ENCODE results near the gene TP53I13. TPM values are rescaled to one million over a fixed set of nuclear protein-coding genes. Genes with fewer than 3 reads are reported as not detected.
A peak's percentile ranks its signal among the peaks of the same experiment; 100 is the strongest.

The TP53I13 gene
- total RNA-seq, 4 donors from 2014 or later, result 47.8 to 144 (median 87.7) TPM

DNA sequence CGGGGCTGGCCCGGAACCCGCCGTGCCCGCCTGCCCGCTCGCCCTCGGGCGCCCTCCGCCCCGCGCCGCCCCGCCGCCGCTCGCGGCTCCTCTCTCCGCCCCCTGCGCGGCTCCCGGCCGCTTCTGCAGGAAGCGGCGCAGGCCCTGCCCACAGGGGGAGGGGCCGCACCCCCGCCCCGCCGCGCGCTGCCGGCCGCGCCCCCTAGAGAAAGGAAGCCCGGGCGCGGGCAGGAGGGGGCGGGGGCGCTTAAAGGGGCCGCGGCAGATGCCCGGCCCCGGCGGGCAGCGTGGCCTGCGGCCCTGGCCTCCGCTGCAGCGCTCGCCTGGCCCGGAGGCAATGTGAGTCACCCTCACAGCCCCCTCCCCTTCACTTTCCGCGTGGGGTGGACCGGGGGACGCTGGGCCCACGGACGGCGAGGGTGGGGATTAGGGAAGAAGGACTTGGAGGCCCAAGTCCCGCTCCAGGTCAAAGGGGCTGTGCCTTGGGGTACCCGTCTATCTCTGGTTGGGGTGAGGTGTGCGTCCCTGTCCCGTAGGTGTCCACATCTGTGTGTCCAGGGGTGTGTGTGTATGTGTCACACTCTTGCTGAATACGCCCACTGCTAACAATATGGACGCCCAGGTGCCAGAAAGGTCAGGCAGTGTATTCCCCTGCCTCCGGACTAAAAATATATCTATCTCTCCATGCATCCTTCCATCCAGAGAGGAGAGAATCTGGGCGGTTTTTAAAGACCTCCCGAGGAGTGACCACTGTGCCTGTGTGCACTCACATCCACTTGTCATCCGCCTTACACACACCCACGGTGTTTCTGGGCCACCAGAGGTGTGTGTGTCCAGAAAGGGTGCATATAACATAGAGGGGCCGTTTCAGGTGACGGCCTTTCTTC lies 21.3 kb downstream of the TP53I13 start, which contains the start of gene GIT1:
TSS of gene GIT1 (minus strand) at position 125 of the 887 bp plus-strand sequence. CDS start 270 bp downstream, outside the sequence.
- Histone ChIP-seq H3K27ac (peak within 1 kb of the TSS; percentile 85 to 93 (median 90)), H3K27me3 (no peaks in the 10 kb centered on the region), H3K4me1 (peaks cover 40 to 63% (median 59%) of the 10 kb centered on the region in 4 donors), H3K4me3 (peak within 1 kb of the TSS; percentile 69 to 87 (median 84)), H3K36me3 (no peaks in the 10 kb centered on the region), H3K9me3 (no peaks in the 10 kb centered on the region)
- intact Hi-C loops (cut with DNase I; ENCODE audit: low total_unique reads) (no loop called here), in situ Hi-C loops (cut with MboI; ENCODE audit: low pct_ligation_motif_present in 1 of 4, low pct_unique_long_range_greater_than_20kb in 1 of 4, low sequenced_read_pairs in 3 of 4) (no loop called here)
- peak; percentile 90 for DNase-seq
- 7% methylated on average over 23 of the region's 70 CpGs; no CpG with 5 or more reads in 1 of the 2 donors for WGBS, 2 donors (ENCODE audit: low coverage in 1 of 2)
- TF ChIP-seq POLR2A (IDR thresholded peaks at IDR 0.05), result peak; percentile 31
- no peak for TF ChIP-seq EP300 (IDR thresholded peaks at IDR 0.05; ENCODE audit: low read depth)
- TF ChIP-seq CTCF (IDR thresholded peaks at IDR 0.05), result no peak
- TF ChIP-seq POLR2AphosphoS5 (IDR thresholded peaks at IDR 0.05), result peak in 2 of 3 donors; percentile 60 to 70

DNA sequence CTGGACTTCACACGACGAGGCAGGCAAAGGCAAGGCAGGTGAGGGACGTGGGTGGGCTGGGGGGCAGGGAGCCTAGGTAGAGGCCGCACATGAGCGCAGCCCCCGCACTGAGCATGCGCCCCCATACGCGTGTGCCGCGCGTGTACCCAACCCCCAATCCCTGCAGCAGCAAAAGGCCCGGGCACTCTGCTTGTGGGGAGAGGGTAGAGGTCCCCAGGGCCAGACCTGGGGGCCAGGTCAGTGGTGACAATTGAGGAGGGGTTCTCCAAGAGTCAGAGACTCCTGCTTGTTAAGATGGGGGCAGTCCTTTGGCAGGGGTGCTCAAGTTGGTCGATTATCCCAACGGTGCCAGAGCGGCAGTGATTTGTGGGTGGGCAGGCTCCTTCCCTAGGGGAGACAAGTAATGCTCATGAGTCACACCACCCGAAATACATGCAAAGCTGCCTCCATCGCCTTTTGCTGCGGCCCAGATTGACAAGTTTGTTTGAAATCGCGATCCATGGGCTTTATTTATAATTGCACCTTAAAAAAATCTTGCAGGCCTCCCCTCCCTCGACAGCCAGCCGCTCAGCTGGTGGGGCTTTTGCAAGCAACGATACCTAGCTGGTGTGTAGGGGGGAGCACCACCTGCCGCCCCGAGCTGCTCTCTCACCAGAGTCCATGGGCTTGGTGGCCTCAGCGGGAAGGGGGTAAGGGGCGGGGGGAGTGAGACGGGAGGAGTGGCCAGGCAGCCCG lies 22.1 kb downstream of the TP53I13 start:
- 56% methylated on average over 25 of the region's 30 CpGs; no CpG with 5 or more reads in 1 of the 2 donors for WGBS, 2 donors (ENCODE audit: low coverage in 1 of 2)
- peak overlapping the region in 2 of 4 donors; percentile 46 to 57 for H3K4me3 ChIP-seq
- H3K4me1 ChIP-seq, result peaks cover 40 to 63% (median 56%) of the 10 kb centered on the region in 4 donors

DNA sequence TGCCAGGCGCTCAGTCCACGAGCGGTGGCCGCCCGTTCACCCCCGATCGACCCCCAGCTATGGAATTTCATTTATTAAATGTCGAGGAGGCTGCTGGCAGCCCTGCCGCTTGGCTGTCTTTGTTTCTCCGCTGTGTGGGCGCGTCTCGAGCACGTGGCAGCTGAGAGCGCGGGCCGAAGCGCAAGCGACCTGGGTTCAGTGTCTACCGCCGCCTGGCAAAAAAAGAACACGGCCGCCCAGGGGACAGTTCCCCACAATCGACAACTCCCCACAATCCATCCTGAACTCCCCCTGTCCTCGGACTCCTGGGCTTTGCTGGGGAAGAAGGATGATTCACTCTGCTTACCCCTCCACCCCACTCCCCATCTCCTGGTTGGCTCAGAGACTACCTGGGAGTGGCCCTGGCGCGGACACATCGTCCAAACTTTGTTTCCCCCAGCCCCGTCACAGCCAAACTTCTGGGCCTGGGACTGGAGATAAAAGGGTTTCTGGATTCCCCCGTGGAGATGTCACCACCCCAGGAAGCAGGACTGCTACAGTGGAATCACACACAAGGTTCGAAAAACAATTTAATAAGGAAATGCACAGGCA lies 22.7 kb downstream of the TP53I13 start:
- WGBS, 2 donors (ENCODE audit: low coverage in 1 of 2), result 10 to 28% methylated on average over 2 to 28 of the region's 31 CpGs
- Histone ChIP-seq H3K27me3 (no peaks in the 10 kb centered on the region), H3K27ac (peak overlapping the region; percentile 85 to 93 (median 90)), H3K4me1 (peaks cover 40 to 63% (median 56%) of the 10 kb centered on the region in 4 donors), H3K4me3 (peak overlapping the region in 2 of 4 donors; percentile 8 to 30), H3K36me3 (no peaks in the 10 kb centered on the region), H3K9me3 (no peaks in the 10 kb centered on the region)
- no peak for TF ChIP-seq POLR2A (IDR thresholded peaks at IDR 0.05)
- TF ChIP-seq EP300 (IDR thresholded peaks at IDR 0.05; ENCODE audit: low read depth), result no peak
- no peak for TF ChIP-seq CTCF (IDR thresholded peaks at IDR 0.05)
- no peak for TF ChIP-seq POLR2AphosphoS5 (IDR thresholded peaks at IDR 0.05)
- intact Hi-C loops (cut with DNase I; ENCODE audit: low total_unique reads), result no loop called here
- DNase-seq, result peak; percentile 42
- in situ Hi-C loops (cut with MboI; ENCODE audit: low pct_ligation_motif_present in 1 of 4, low pct_unique_long_range_greater_than_20kb in 1 of 4, low sequenced_read_pairs in 3 of 4), result no loop called here

More for the DNA sequence above, 22.1 kb downstream of the TP53I13 start:
- in situ Hi-C loops (cut with MboI; ENCODE audit: low pct_ligation_motif_present in 1 of 4, low pct_unique_long_range_greater_than_20kb in 1 of 4, low sequenced_read_pairs in 3 of 4), result no loop called here
- Histone ChIP-seq H3K9me3 (no peaks in the 10 kb centered on the region), H3K27ac (peak overlapping the region; percentile 85 to 93 (median 90)), H3K27me3 (no peaks in the 10 kb centered on the region), H3K36me3 (no peaks in the 10 kb centered on the region)
- no peak for TF ChIP-seq POLR2A (IDR thresholded peaks at IDR 0.05)
- TF ChIP-seq POLR2AphosphoS5 (IDR thresholded peaks at IDR 0.05), result no peak
- TF ChIP-seq EP300 (IDR thresholded peaks at IDR 0.05; ENCODE audit: low read depth), result no peak
- TF ChIP-seq CTCF (IDR thresholded peaks at IDR 0.05), result no peak
- DNase-seq, result peak; percentile 18
- intact Hi-C loops (cut with DNase I; ENCODE audit: low total_unique reads), result no loop called here

All from transverse colon (tissue), 4 donors.